HuH-7 (cell line): ENCODE results near the gene MYO3B.

ENCODE experiments used
- DNase-seq: peaks from one replicate; pipeline ENCODE4 v3.0.0; 2011; ENCODE audit warnings: low spot score

The MYO3B gene

GRCh38 chr2:170701011-170701410 lies 523.1 kb downstream of the MYO3B start:
- DNase-seq: no peak

GRCh38 chr2:170703776-170704476 lies 526.0 kb downstream of the MYO3B start:
- no peak for DNase-seq
